RWPE1 (cell line): ENCODE results near the gene PLPP1.
"Not testable (repeated sequence)": the region's sequence is repeated elsewhere in the genome, so short reads cannot be mapped to it uniquely, and the experiment has no call there.

Source experiments
- CTCF ChIA-PET: fragments of 350-600 bp; sonication (Branson Sonifier 250); formaldehyde crosslinking; extraction: SDS; loops from one replicate; lab custom pipeline; 2021; lab: Yijun Ruan, JAX
- POLR2A ChIA-PET: fragments of 400-600 bp; formaldehyde crosslinking; extraction: SDS; loops from one replicate; lab custom pipeline; 2020; ENCODE audit warnings: antibody characterized with exemption; ENCODE audit not compliant: low non-redundant PET; lab: Yijun Ruan, JAX
- DNase-seq: peaks from one replicate; pipeline ENCODE4 v3.0.0; 2012; ENCODE audit warnings: low spot score
- H3K27ac ChIP-seq: fragments of 450-650 bp; 2 replicates; pipeline ENCODE4 v1.5.1; 2017
- CTCF ChIP-seq: fragments of 450-650 bp; conservative IDR thresholded peaks from 2 replicates; pipeline ENCODE4 v1.5.1; 2017; ENCODE audit warnings: low read depth, mild to moderate bottlenecking

Gene PLPP1

GRCh38 chr5:55540525-55540924 lies 5.8 kb upstream of the PLPP1 start:
- ChIA-PET POLR2A (no interaction called here), CTCF (interaction anchor here (0.5 to 1.3 kb wide), 2 partner anchors 20 to 410 kb away, joined by 4 to 5 read pairs; no protein-coding TSS in a partner anchor)
- no peak for TF ChIP-seq CTCF
- H3K27ac ChIP-seq, result no peak overlapping the region
- no peak for DNase-seq

- H3K27ac ChIP-seq, result no peak overlapping the region
- ChIA-PET POLR2A (interaction anchor here (0.5 kb wide), 1 partner anchor 39 kb away, joined by 3 read pairs; no protein-coding TSS in a partner anchor), CTCF (interaction anchor here (0.5 to 1.3 kb wide), 2 partner anchors 20 to 410 kb away, joined by 4 to 5 read pairs; no protein-coding TSS in a partner anchor)
- DNase-seq, result no peak
- no peak for TF ChIP-seq CTCF
These were observed 5.3 kb upstream of the PLPP1 start for GRCh38 chr5:55540024-55540423.

GRCh38 chr5:55538661-55539060 lies 3.9 kb upstream of the PLPP1 start:
- POLR2A ChIA-PET, result no interaction called here
- no peak for TF ChIP-seq CTCF
- CTCF ChIA-PET, result no interaction called here
- H3K27ac ChIP-seq, result no peak overlapping the region
- no peak for DNase-seq

- POLR2A ChIA-PET, H3K27ac ChIP-seq, DNase-seq, CTCF ChIA-PET: not testable (repeated sequence)
These were observed 2.6 kb upstream of the PLPP1 start for GRCh38 chr5:55537315-55537714.

- CTCF ChIA-PET, result no interaction called here
- no peak for DNase-seq
- TF ChIP-seq CTCF, result no peak
- POLR2A ChIA-PET, result interaction anchor here (0.5 kb wide), 1 partner anchor 486 kb away, joined by 11 read pairs; no protein-coding TSS in a partner anchor
- H3K27ac ChIP-seq, result peak overlapping the region; percentile 93
These were observed 588 bp upstream of the PLPP1 start for GRCh38 chr5:55535199-55535905.

- H3K27ac ChIP-seq, result peak overlapping the region; percentile 93
- ChIA-PET POLR2A (interaction anchor here (0.9 kb wide), 1 partner anchor 94 kb away, joined by 3 read pairs; no protein-coding TSS in a partner anchor), CTCF (interaction anchor here (0.6 kb wide), 3 partner anchors 24 to 311 kb away, joined by 3 to 5 read pairs (median 3); no protein-coding TSS in a partner anchor)
- TF ChIP-seq CTCF, result no peak
- peak; percentile 57 for DNase-seq
These were observed 986 bp downstream of the PLPP1 start for GRCh38 chr5:55533521-55534435.
